ENCODE measurements around the gene CTSS. TPM values are rescaled to one million over a fixed set of nuclear protein-coding genes. Genes with fewer than 3 reads are reported as not detected.

Gene CTSS
- total and polyA plus RNA-seq, 2 donors (not counting 3 experiments of a cell fraction or from before 2014, with no cell fraction given): 4.0 to 11.1 TPM

GRCh38 chr1:150753416-150753815 lies 12.2 kb downstream of the CTSS start:
- DNase-seq (ENCODE audit: low read depth, low spot score): no peak
- no TSS peak for BruUV-seq (replicated peaks)
- Histone ChIP-seq H3K4me3 (replicated peaks in 1 of 3; ENCODE audit: insufficient read depth in 1 of 3, low read depth in 1 of 3, low read length in 3 of 3) (no peak overlapping the region), H3K9me3 (replicated peaks; ENCODE audit: control insufficient read depth, insufficient read depth, low read length) (no peaks in the 10 kb centered on the region), H3K27me3 (ENCODE audit: control insufficient read depth in 2 of 2, insufficient read depth in 2 of 2, low read length in 2 of 2) (no peaks in the 10 kb centered on the region), H3K79me2 (ENCODE audit: control insufficient read depth, insufficient read depth, low read length) (no peaks in the 10 kb centered on the region), H3K4me2 (ENCODE audit: insufficient read depth, low read length) (no peak overlapping the region), H3K36me3 (ENCODE audit: control insufficient read depth in 2 of 2, extremely low read depth in 1 of 2, insufficient read depth in 2 of 2, low read length in 2 of 2) (no peaks in the 10 kb centered on the region), H3K4me1 (ENCODE audit: control insufficient read depth, extremely low read depth, insufficient read depth, low read length) (no peaks in the 10 kb centered on the region), H3K27ac (ENCODE audit: insufficient read depth, low read depth, low read length) (no peak overlapping the region), H4K20me1 (replicated peaks; ENCODE audit: control insufficient read depth, extremely low read depth, insufficient read depth, low read length) (no peaks in the 10 kb centered on the region), H3K9ac (replicated peaks; ENCODE audit: extremely low read depth, insufficient read depth, low read length) (no peak overlapping the region), H2AFZ (ENCODE audit: low read depth, low read length) (no peak overlapping the region), H3K9me1 (replicated peaks; ENCODE audit: control insufficient read depth, extremely low read depth, insufficient read depth, low read length) (no peaks in the 10 kb centered on the region)
- intact Hi-C loops (cut with micrococcal nuclease): no loop called here
- dilution Hi-C loops (cut with MboI; ENCODE audit: extremely low pct_ligation_motif_present, low sequenced_read_pairs): no loop called here
- FAIRE-seq: no peak
- POLR2A ChIA-PET: no interaction called here
- TF ChIP-seq MYC (IDR thresholded peaks at IDR 0.05; ENCODE audit: low read depth, low read length) (no peak), MAX (IDR thresholded peaks at IDR 0.05; ENCODE audit: insufficient read depth, insufficient read length) (no peak), CTCF (IDR thresholded peaks at IDR 0.05; ENCODE audit: extremely low read depth in 1 of 2, insufficient read depth in 1 of 2, low read depth in 1 of 2, low read length in 2 of 2) (no peak), POLR2A (IDR thresholded peaks at IDR 0.05; ENCODE audit: low read depth, low read length) (no peak), FOS (IDR thresholded peaks at IDR 0.05; ENCODE audit: borderline replicate concordance, insufficient read depth, low read length) (no peak), JUN (IDR thresholded peaks at IDR 0.05; ENCODE audit: borderline replicate concordance, insufficient read depth, insufficient read length, low read depth) (no peak), GATA2 (IDR thresholded peaks at IDR 0.05; ENCODE audit: insufficient read depth, insufficient read length, low read depth, low read length) (no peak), EZH2 (IDR thresholded peaks at IDR 0.05; ENCODE audit: borderline replicate concordance, low read depth, low read length, severe bottlenecking) (no peak), POLR2AphosphoS5 (IDR thresholded peaks at IDR 0.05; ENCODE audit: insufficient read depth, low read depth, low read length) (no peak)
- CTCF ChIA-PET: no interaction called here

Measured in endothelial cell of umbilical vein (primary cell).